Measurements from ENCODE around the gene CD2BP2. TPM values are rescaled to one million over a fixed set of nuclear protein-coding genes. Genes with fewer than 3 reads are reported as not detected.

CD2BP2 gene
- total and polyA plus RNA-seq, 9 of the 15 experiments (the other 6 are each of a cell fraction or from before 2014, with no cell fraction given) = 3.9 to 51.1 (median 32.8) TPM

GRCh38 chr16:30397056-30397455 lies 41.9 kb upstream of the CD2BP2 start:
- ChIA-PET POLR2A (interaction anchor here (0.6 to 1.0 kb wide), 2 partner anchors 10 to 40 kb away, joined by 3 to 4 read pairs; no protein-coding TSS in a partner anchor), CTCF (ENCODE audit: low intra/inter-chr PET ratio) (no interaction called here)
- peaks cover 21% of the 10 kb centered on the region; the same call in 2 of the 3 replicates for H3K36me3 ChIP-seq (ENCODE audit: control insufficient read depth, insufficient read depth, low read length)
- in situ Hi-C loops (cut with MboI) (no loop called here), intact Hi-C loops (cut with micrococcal nuclease) (no loop called here)
- H3K79me2 ChIP-seq (ENCODE audit: control insufficient read depth, insufficient read depth, low read length) = peaks cover 10% of the 10 kb centered on the region
- H3K27me3 ChIP-seq (ENCODE audit: control insufficient read depth in 2 of 2, insufficient read depth in 2 of 2, low read length in 2 of 2) = no peaks in the 10 kb centered on the region
- H3K4me1 ChIP-seq (replicated peaks in 1 of 2; ENCODE audit: control insufficient read depth in 2 of 2, insufficient read depth in 2 of 2, low read length in 2 of 2) = peaks cover 33 to 64% of the 10 kb centered on the region in 2 experiments
- H3K9ac ChIP-seq (ENCODE audit: insufficient read depth in 1 of 2, low read depth in 2 of 2, low read length in 2 of 2) = peak overlapping the region in 1 of 2 experiments; percentile 62; a peak in 1 of 4 replicates
- WGBS (ENCODE audit: insufficient coverage, low coverage, missing lambda C conversion rate) = 27% methylated on average over 4 of the region's 4 CpGs
- BruUV-seq (replicated peaks) = no TSS peak
- peak in 2 of 4 experiments; percentile 32 to 51 for DNase-seq (ENCODE audit: extremely low read depth in 1 of 4, low spot score in 3 of 4)
- no peak overlapping the region for H2AFZ ChIP-seq (ENCODE audit: low read depth, low read length)
- no peaks in the 10 kb centered on the region for H4K20me1 ChIP-seq (replicated peaks; ENCODE audit: control insufficient read depth, insufficient read depth, low read length)
- FAIRE-seq = no peak
- peak; percentile 26; the same call in 1 of the 2 replicates for TF ChIP-seq ARID1B (IDR thresholded peaks at IDR 0.05)
- peak; percentile 14; the same call in 1 of the 2 replicates for TF ChIP-seq NCOR1 (IDR thresholded peaks at IDR 0.05)
- peak in 1 of 2 experiments; percentile 19; a peak in 1 of 4 replicates for TF ChIP-seq TBL1XR1 (IDR thresholded peaks at IDR 0.05; ENCODE audit: low read length in 2 of 2)
- TF ChIP-seq MEF2A (IDR thresholded peaks at IDR 0.05; ENCODE audit: control insufficient read depth, low read depth, low read length) = no peak
- no peak for TF ChIP-seq ZNF444 (CRISPR knock-in tag; IDR thresholded peaks at IDR 0.05)
- TF ChIP-seq ZNF431 (CRISPR knock-in tag; IDR thresholded peaks at IDR 0.05) = no peak
- TF ChIP-seq ZNF121 (CRISPR knock-in tag; conservative IDR thresholded peaks at IDR 0.05) = no peak
- TF ChIP-seq TCF3 (CRISPR knock-in tag; IDR thresholded peaks at IDR 0.05) = peak; percentile 72
- TF ChIP-seq HDAC3 (IDR thresholded peaks at IDR 0.05; ENCODE audit: borderline replicate concordance, partially characterized antibody) = no peak
- TF ChIP-seq TEAD4 (IDR thresholded peaks at IDR 0.05; ENCODE audit: low read length) = peak; percentile 45
- no peak for TF ChIP-seq TEAD4 (CRISPR knock-in tag; IDR thresholded peaks at IDR 0.05; ENCODE audit: borderline replicate concordance)
- TF ChIP-seq ZNF134 (CRISPR knock-in tag; conservative IDR thresholded peaks at IDR 0.05) = no peak
- peak; percentile 57; the same call in 1 of the 2 replicates for TF ChIP-seq CBFA2T2 (conservative IDR thresholded peaks at IDR 0.05)
- TF ChIP-seq HDAC1 (IDR thresholded peaks at IDR 0.05) = 0 out of 4 replicates have a peak, but pooled peaks of 1 of the 2 experiments have one; percentile 50
- TF ChIP-seq KDM1A (IDR thresholded peaks at IDR 0.05) = peak; percentile 83 to 85
- no peak for TF ChIP-seq PRPF4 (IDR thresholded peaks at IDR 0.05; ENCODE audit: insufficient read depth, low read depth, low read length, poor library complexity, severe bottlenecking)
- TF ChIP-seq SIN3A (IDR thresholded peaks at IDR 0.05; ENCODE audit: borderline replicate concordance in 2 of 2, control insufficient read depth in 1 of 2, low read depth in 2 of 2, low read length in 2 of 2) = no peak
- peak; percentile 13 to 84; a peak in 2 of 4 replicates for TF ChIP-seq RCOR1 (IDR thresholded peaks at IDR 0.05; ENCODE audit: borderline replicate concordance in 1 of 2, low read depth in 2 of 2, low read length in 2 of 2)
- TF ChIP-seq TAL1 (IDR thresholded peaks at IDR 0.05) = 0 out of 2 replicates have a peak, but pooled peaks have one; percentile 29
- no peak for TF ChIP-seq YBX1 (IDR thresholded peaks at IDR 0.05)
- TF ChIP-seq CEBPZ (IDR thresholded peaks at IDR 0.05; ENCODE audit: borderline replicate concordance, low read depth, low read length) = no peak
- TF ChIP-seq CBFA2T3 (IDR thresholded peaks at IDR 0.05) = peak; percentile 83
- H3K4me2 ChIP-seq (ENCODE audit: insufficient read depth, low read length) = no peak overlapping the region
- H3K9me3 ChIP-seq (replicated peaks; ENCODE audit: control insufficient read depth, insufficient read depth, low read depth, low read length) = no peaks in the 10 kb centered on the region
- H3K4me3 ChIP-seq = no peak overlapping the region
- no peaks in the 10 kb centered on the region for H3K9me1 ChIP-seq (ENCODE audit: control insufficient read depth, insufficient read depth, low read length)
- no peak overlapping the region for H3K27ac ChIP-seq (ENCODE audit: extremely low read depth, low read depth, low read length)
- no peak for ATAC-seq
